Chondrocyte (in vitro differentiated cells): ENCODE results near the gene PRLR. TPM values are rescaled to one million over a fixed set of nuclear protein-coding genes. Genes with fewer than 3 reads are reported as not detected.

Experiments used
- DNase-seq: peaks from one replicate; pipeline ENCODE4 v3.0.0; 2021; ENCODE audit warnings: mixed read lengths, low spot score
- H3K27ac Mint-ChIP-seq: one replicate; pipeline ENCODE4 v1.8.0; 2021; ENCODE audit warnings: mild to moderate bottlenecking, moderate library complexity, mixed read lengths; ENCODE audit not compliant: unreplicated experiment
- H3K27me3 Mint-ChIP-seq: 2 replicates; pipeline ENCODE4 v1.8.0; 2021; ENCODE audit warnings: low read depth, mixed read lengths
- H3K36me3 Mint-ChIP-seq: 2 replicates; pipeline ENCODE4 v1.8.0; 2021; ENCODE audit warnings: low read depth, mixed read lengths
- H3K4me1 Mint-ChIP-seq: 2 replicates; pipeline ENCODE4 v1.8.0; 2021; ENCODE audit warnings: low read depth, mild to moderate bottlenecking, mixed read lengths
- H3K4me3 Mint-ChIP-seq: one replicate; pipeline ENCODE4 v1.8.0; 2021; ENCODE audit warnings: mild to moderate bottlenecking, moderate library complexity, mixed read lengths; ENCODE audit not compliant: unreplicated experiment
- H3K9me3 Mint-ChIP-seq: 2 replicates; pipeline ENCODE4 v1.8.0; 2021; ENCODE audit warnings: low read depth, mixed read lengths
- total RNA-seq: library from RNA; stranded (reverse); gene quantifications from 3 replicates; pipeline ENCODE4 v1.2.1, GENCODE V29; 2021
- TF ChIP-seq, protein P1 (sequence below): fragments of 200-600 bp; sonication (generic); IDR thresholded peaks from 2 replicates; pipeline ENCODE4 v1.5.0; 2021; ENCODE audit warnings: antibody characterized with exemption, mild to moderate bottlenecking, moderate library complexity

PRLR gene
- total RNA-seq, 1 donor from 2014 or later = 0.05 TPM

GRCh38 chr5:35212122-35212982 is 17.9 kb downstream of the PRLR start:
- no peak for DNase-seq
- Mint-ChIP-seq H3K27me3 (peaks cover 43% of the 10 kb centered on the region), H3K4me3 (no peak overlapping the region), H3K4me1 (no peaks in the 10 kb centered on the region), H3K27ac (no peak overlapping the region), H3K9me3 (no peaks in the 10 kb centered on the region), H3K36me3 (no peaks in the 10 kb centered on the region)
- TF ChIP-seq, protein P1, sequence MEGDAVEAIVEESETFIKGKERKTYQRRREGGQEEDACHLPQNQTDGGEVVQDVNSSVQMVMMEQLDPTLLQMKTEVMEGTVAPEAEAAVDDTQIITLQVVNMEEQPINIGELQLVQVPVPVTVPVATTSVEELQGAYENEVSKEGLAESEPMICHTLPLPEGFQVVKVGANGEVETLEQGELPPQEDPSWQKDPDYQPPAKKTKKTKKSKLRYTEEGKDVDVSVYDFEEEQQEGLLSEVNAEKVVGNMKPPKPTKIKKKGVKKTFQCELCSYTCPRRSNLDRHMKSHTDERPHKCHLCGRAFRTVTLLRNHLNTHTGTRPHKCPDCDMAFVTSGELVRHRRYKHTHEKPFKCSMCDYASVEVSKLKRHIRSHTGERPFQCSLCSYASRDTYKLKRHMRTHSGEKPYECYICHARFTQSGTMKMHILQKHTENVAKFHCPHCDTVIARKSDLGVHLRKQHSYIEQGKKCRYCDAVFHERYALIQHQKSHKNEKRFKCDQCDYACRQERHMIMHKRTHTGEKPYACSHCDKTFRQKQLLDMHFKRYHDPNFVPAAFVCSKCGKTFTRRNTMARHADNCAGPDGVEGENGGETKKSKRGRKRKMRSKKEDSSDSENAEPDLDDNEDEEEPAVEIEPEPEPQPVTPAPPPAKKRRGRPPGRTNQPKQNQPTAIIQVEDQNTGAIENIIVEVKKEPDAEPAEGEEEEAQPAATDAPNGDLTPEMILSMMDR = no peak

- TF ChIP-seq, protein P1 = no peak
- no peak for DNase-seq
- Mint-ChIP-seq H3K27ac (no peak overlapping the region), H3K9me3 (no peaks in the 10 kb centered on the region), H3K4me3 (no peak overlapping the region), H3K36me3 (no peaks in the 10 kb centered on the region), H3K27me3 (peaks cover 48% of the 10 kb centered on the region), H3K4me1 (no peaks in the 10 kb centered on the region)
Measured at GRCh38 chr5:35209862-35210261, 20.4 kb downstream of the PRLR start.

DNA sequence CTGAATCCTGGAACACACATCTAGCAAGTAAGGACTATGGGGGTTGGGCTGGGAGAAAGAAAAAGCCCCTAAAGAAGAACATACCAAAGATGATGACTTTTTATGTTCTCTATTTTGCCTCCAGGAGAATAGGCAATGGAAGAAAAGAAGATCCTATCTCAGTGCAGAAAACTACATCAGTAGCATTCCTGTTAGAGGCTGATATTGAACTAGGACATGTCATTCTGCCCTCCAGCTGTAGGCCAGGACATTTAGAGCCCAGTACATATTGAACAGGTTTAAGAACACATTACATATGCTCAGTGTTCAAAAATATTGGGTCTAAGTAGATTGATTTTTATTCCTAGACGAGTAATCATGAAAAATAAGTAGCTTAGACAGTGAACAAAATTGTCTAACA is 24.7 kb downstream of the PRLR start:
- H3K9me3 Mint-ChIP-seq = no peaks in the 10 kb centered on the region
- no peaks in the 10 kb centered on the region for H3K36me3 Mint-ChIP-seq
- no peaks in the 10 kb centered on the region for H3K4me1 Mint-ChIP-seq
- H3K27me3 Mint-ChIP-seq = peaks cover 49% of the 10 kb centered on the region
- no peak for DNase-seq
- H3K4me3 Mint-ChIP-seq = no peak overlapping the region
- H3K27ac Mint-ChIP-seq = no peak overlapping the region
- TF ChIP-seq, protein P1 = no peak

- H3K9me3 Mint-ChIP-seq = no peaks in the 10 kb centered on the region
- H3K36me3 Mint-ChIP-seq = no peaks in the 10 kb centered on the region
- DNase-seq = no peak
- no peak overlapping the region for H3K27ac Mint-ChIP-seq
- no peaks in the 10 kb centered on the region for H3K4me1 Mint-ChIP-seq
- TF ChIP-seq, protein P1 = no peak
- H3K27me3 Mint-ChIP-seq = peaks cover 51% of the 10 kb centered on the region
- H3K4me3 Mint-ChIP-seq = no peak overlapping the region
Measured at GRCh38 chr5:35205186-35205585, 25.1 kb downstream of the PRLR start.

DNA sequence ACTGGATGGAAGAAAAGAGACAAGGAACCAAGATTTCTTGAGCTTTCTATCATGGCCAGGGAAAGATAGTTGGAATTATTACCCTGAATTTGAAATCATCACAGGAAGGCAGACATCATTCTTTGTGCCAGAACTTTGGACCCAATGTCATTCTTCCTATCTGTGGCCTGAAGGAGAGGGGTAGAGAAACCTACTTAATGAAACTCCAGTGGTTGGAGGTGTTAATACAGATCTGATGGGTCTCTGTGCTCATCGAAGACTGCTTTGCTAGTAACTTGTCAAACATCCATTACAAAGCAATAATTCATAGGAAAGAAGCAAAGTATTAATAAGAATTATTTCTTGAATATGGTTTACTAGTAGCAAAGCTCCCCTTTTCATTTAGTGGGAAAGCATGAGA is 26.9 kb downstream of the PRLR start:
- Mint-ChIP-seq H3K27me3 (peaks cover 49% of the 10 kb centered on the region), H3K36me3 (no peaks in the 10 kb centered on the region), H3K27ac (no peak overlapping the region), H3K4me3 (no peak overlapping the region), H3K9me3 (no peaks in the 10 kb centered on the region), H3K4me1 (peaks cover 3% of the 10 kb centered on the region)
- TF ChIP-seq, protein P1 = no peak
- DNase-seq = no peak
